H1 (cell line): ENCODE measurements around the gene RFX3. TPM values are rescaled to one million over a fixed set of nuclear protein-coding genes. Genes with fewer than 3 reads are reported as not detected.

ENCODE experiments used
- CTCF ChIA-PET: fragments of 300-600 bp; sonication (Branson Sonifier 250); formaldehyde crosslinking; loops from one replicate; lab custom pipeline; 2021; ENCODE audit not compliant: partially characterized antibody; lab: Charles Lee
- POLR2A ChIA-PET: fragments of 300-600 bp; sonication (Branson Sonifier 250); formaldehyde crosslinking; loops from one replicate; lab custom pipeline; 2021; ENCODE audit warnings: inconsistent platforms; ENCODE audit not compliant: partially characterized antibody; lab: Charles Lee
- DNase-seq, 2 experiments: peaks; one replicate each; pipeline versions ENCODE4 v3.0.0 to v3.0.0-alpha.2; 2010 to 2022; ENCODE audit warnings: low spot score in 2 of 2, low read depth in 1 of 2, mixed read lengths in 1 of 2
- FAIRE-seq: peaks from 2 replicates; lab custom pipeline; 2011; peaks lifted over from hg19 to GRCh38; lab: Jason Lieb, UNC
- H2AFZ ChIP-seq: 2 replicates; pipeline ENCODE4 v1.8.1; 2012; ENCODE audit warnings: low read length, inconsistent platforms
- H2AK5ac ChIP-seq: 2 replicates; pipeline ENCODE4 v1.6.1; 2013; ENCODE audit warnings: low read depth, low read length
- H2BK120ac ChIP-seq: replicated peaks from 2 replicates; pipeline ENCODE3; 2013; ENCODE audit warnings: low read depth, low read length, inconsistent platforms
- H2BK12ac ChIP-seq: 2 replicates; pipeline ENCODE4 v1.6.1; 2013; ENCODE audit warnings: low read depth, low read length
- H2BK15ac ChIP-seq: 2 replicates; pipeline ENCODE4 v1.6.1; 2013; ENCODE audit warnings: low read length
- H2BK20ac ChIP-seq: 2 replicates; pipeline ENCODE4 v1.6.1; 2013; ENCODE audit warnings: low read length
- H2BK5ac ChIP-seq: 2 replicates; pipeline ENCODE4 v1.6.1; 2013; ENCODE audit warnings: low read depth, low read length
- H3K14ac ChIP-seq: 2 replicates; pipeline ENCODE4 v1.6.1; 2013; ENCODE audit warnings: inconsistent platforms; ENCODE audit not compliant: insufficient read length
- H3K18ac ChIP-seq: 2 replicates; pipeline ENCODE4 v1.6.1; 2013; ENCODE audit warnings: low read length; ENCODE audit errors: extremely low read depth
- H3K23ac ChIP-seq: 2 replicates; pipeline ENCODE4 v1.6.1; 2013; ENCODE audit warnings: inconsistent platforms; ENCODE audit not compliant: insufficient read length
- H3K23me2 ChIP-seq: 2 replicates; pipeline ENCODE4 v1.6.1; 2013; ENCODE audit warnings: low read depth, low read length
- H3K27ac ChIP-seq: 2 replicates; pipeline ENCODE4 v1.6.1; 2011; ENCODE audit warnings: low read depth, low read length, inconsistent platforms
- H3K27me3 ChIP-seq, 4 experiments: replicated peaks in 1 of 4; 1 replicate in 1 of 4; 2 replicates in 3 of 4; pipeline versions ENCODE4 v1.6.1 to v1.8.1; 2011 to 2013; ENCODE audit warnings: low read length in 3 of 4, mild to moderate bottlenecking in 3 of 4, inconsistent platforms in 2 of 4, mixed read lengths in 2 of 4, moderate library complexity in 1 of 4; ENCODE audit not compliant: control insufficient read depth in 3 of 4, insufficient read depth in 3 of 4; ENCODE audit errors: extremely low read depth in 1 of 4
- H3K36me3 ChIP-seq, 4 experiments: 2 replicates each; pipeline versions ENCODE4 v1.6.1 to v1.8.1; 2011 to 2013; ENCODE audit warnings: mild to moderate bottlenecking in 4 of 4, low read length in 3 of 4, moderate library complexity in 2 of 4, control low read depth in 1 of 4, inconsistent platforms in 1 of 4; ENCODE audit not compliant: insufficient read depth in 4 of 4, control insufficient read depth in 2 of 4
- H3K4ac ChIP-seq: replicated peaks from 2 replicates; pipeline ENCODE3; 2013; ENCODE audit warnings: low read length, low read depth, mixed read lengths, inconsistent platforms; ENCODE audit not compliant: insufficient read length
- H3K4me1 ChIP-seq, 4 experiments: replicated peaks in 1 of 4; 1 replicate in 1 of 4; 2 replicates in 3 of 4; pipeline versions ENCODE4 v1.6.1 to v1.8.1; 2011 to 2013; ENCODE audit warnings: low read length in 3 of 4, inconsistent platforms in 2 of 4, mixed read lengths in 1 of 4; ENCODE audit not compliant: insufficient read depth in 4 of 4, control insufficient read depth in 3 of 4
- H3K4me2 ChIP-seq, 2 experiments: 2 replicates each; pipeline versions ENCODE4 v1.6.1 to v1.8.1; 2011 to 2013; ENCODE audit warnings: low read depth in 2 of 2, low read length in 2 of 2, control low read depth in 1 of 2, inconsistent platforms in 1 of 2, mild to moderate bottlenecking in 1 of 2; ENCODE audit not compliant: insufficient read depth in 1 of 2
- H3K4me3 ChIP-seq, 4 experiments: fragments of 200-600, 300-600 bp in 1 of 4; sonication (generic), shearing (Covaris generic), sonication (Bioruptor Twin) in 1 of 4; 2 replicates each; pipeline versions ENCODE4 v1.5.1 to v1.8.1; 2011 to 2016; ENCODE audit warnings: low read length in 4 of 4, low read depth in 3 of 4, control low read depth in 2 of 4, inconsistent platforms in 2 of 4, mild to moderate bottlenecking in 2 of 4, mixed read lengths in 1 of 4, moderate library complexity in 1 of 4; ENCODE audit not compliant: insufficient read depth in 2 of 4; ENCODE audit errors: extremely low read depth in 1 of 4
- H3K56ac ChIP-seq: replicated peaks from 2 replicates; pipeline ENCODE3; 2013; ENCODE audit warnings: low read depth, mild to moderate bottlenecking, mixed read lengths, low read length, inconsistent platforms; ENCODE audit not compliant: insufficient read length
- H3K79me1 ChIP-seq: 2 replicates; pipeline ENCODE4 v1.6.1; 2013; ENCODE audit warnings: low read depth, low read length, control low read depth
- H3K79me2 ChIP-seq, 2 experiments: 2 replicates each; pipeline versions ENCODE4 v1.6.1 to v1.8.1; 2012 to 2013; ENCODE audit warnings: low read length in 2 of 2, mild to moderate bottlenecking in 2 of 2, inconsistent platforms in 1 of 2; ENCODE audit not compliant: insufficient read depth in 2 of 2, control insufficient read depth in 1 of 2
- H3K9ac ChIP-seq, 4 experiments: replicated peaks in 1 of 4; 1 replicate in 1 of 4; 2 replicates in 3 of 4; pipeline versions ENCODE4 v1.6.1 to v1.8.1; 2011 to 2013; ENCODE audit warnings: low read depth in 3 of 4, low read length in 3 of 4, control low read depth in 2 of 4, mild to moderate bottlenecking in 2 of 4, moderate library complexity in 2 of 4, inconsistent platforms in 1 of 4; ENCODE audit errors: extremely low read depth in 1 of 4
- H3K9me3 ChIP-seq, 2 experiments: 2 replicates each; pipeline versions ENCODE4 v1.6.1 to v1.8.1; 2012 to 2013; ENCODE audit warnings: mild to moderate bottlenecking in 2 of 2, moderate library complexity in 2 of 2, control low read depth in 1 of 2, inconsistent platforms in 1 of 2, low read depth in 1 of 2, low read length in 1 of 2, mixed read lengths in 1 of 2; ENCODE audit not compliant: insufficient read depth in 2 of 2
- H4K20me1 ChIP-seq, 2 experiments: replicated peaks in 1 of 2; 2 replicates each; pipeline versions ENCODE3 to v1.8.1; 2011 to 2013; ENCODE audit warnings: inconsistent platforms in 2 of 2, low read length in 2 of 2, mild to moderate bottlenecking in 1 of 2; ENCODE audit not compliant: insufficient read depth in 2 of 2, control insufficient read depth in 1 of 2
- H4K5ac ChIP-seq: 2 replicates; pipeline ENCODE4 v1.6.1; 2013; ENCODE audit warnings: low read length, low read depth, mixed read lengths, inconsistent platforms; ENCODE audit not compliant: insufficient read length
- H4K8ac ChIP-seq: 2 replicates; pipeline ENCODE4 v1.8.0; 2013; ENCODE audit warnings: mild to moderate bottlenecking, moderate library complexity, low read length, inconsistent platforms; ENCODE audit not compliant: insufficient read depth; ENCODE audit errors: extremely low read depth
- H4K91ac ChIP-seq: replicated peaks from 2 replicates; pipeline ENCODE3; 2013; ENCODE audit warnings: low read length, mixed read lengths, inconsistent platforms; ENCODE audit not compliant: insufficient read length
- ASH2L ChIP-seq: fragments of 200-600, 300-600 bp; sonication (generic); IDR thresholded peaks from one replicate; pipeline ENCODE4 v1.7.1; 2017; ENCODE audit warnings: low read length
- BRCA1 ChIP-seq: IDR thresholded peaks from 2 replicates; pipeline ENCODE4 v1.6.1; 2012; ENCODE audit warnings: low read depth, low read length, improper control_type of control experiment
- CTBP2 ChIP-seq: IDR thresholded peaks from 2 replicates; pipeline ENCODE4 v1.7.0; 2011; ENCODE audit warnings: borderline replicate concordance, mild to moderate bottlenecking, moderate library complexity, mixed read lengths, low read length; ENCODE audit not compliant: insufficient read depth, insufficient read length
- EP300 ChIP-seq, 2 experiments: IDR thresholded peaks; 1 replicate in 1 of 2; 2 replicates in 1 of 2; pipeline ENCODE4 v1.6.1; 2011 to 2012; ENCODE audit warnings: low read depth in 2 of 2, low read length in 2 of 2, mild to moderate bottlenecking in 2 of 2, borderline replicate concordance in 1 of 2, inconsistent platforms in 1 of 2, moderate library complexity in 1 of 2
- SP1 ChIP-seq: IDR thresholded peaks from 2 replicates; pipeline ENCODE4 v1.6.1; 2011; ENCODE audit warnings: low read depth, low read length
- SP2 ChIP-seq: IDR thresholded peaks from 2 replicates; pipeline ENCODE4 v1.6.1; 2012; ENCODE audit warnings: mild to moderate bottlenecking, low read length, inconsistent platforms
- YY1 ChIP-seq: IDR thresholded peaks from 2 replicates; pipeline ENCODE4 v1.6.1; 2011; ENCODE audit warnings: low read depth, mild to moderate bottlenecking, low read length
- WGBS, 2 experiments: shearing (Covaris generic) in 1 of 2; methylation state at CpG; one replicate each; pipeline versions ENCODE4 v1.1.6 to v1.1.7; 2013 to 2015; ENCODE audit warnings: low lambda C conversion rate in 2 of 2, mixed read lengths in 2 of 2, inconsistent platforms in 1 of 2, low coverage in 1 of 2, missing lambda C conversion rate in 1 of 2; ENCODE audit not compliant: insufficient replicate concordance in 2 of 2, insufficient coverage in 1 of 2, insufficient read length in 1 of 2; ENCODE audit errors: extremely low coverage in 1 of 2, missing lambda C conversion rate in 1 of 2; 5-methylcytosine and 5-hydroxymethylcytosine counted together
- polyA plus RNA-seq, 7 experiments: library from polyadenylated mRNA; depleted of rRNA in 3 of 7; stranded (reverse) in 5 of 7; unstranded in 2 of 7; fragments of >200 nt in 5 of 7; fragments of 200-250 nt in 2 of 7; gene quantifications; 1 replicate in 5 of 7; 2 replicates in 1 of 7; 4 replicates in 1 of 7; pipeline versions ENCODE4 v1.2.1 to v1.2.3, GENCODE V29; 2011 to 2013; ENCODE audit warnings: missing spikeins in 2 of 7, mixed read lengths in 2 of 7
- total RNA-seq: library from RNA; stranded (reverse); fragmentation: NEBNext Ultra II Directional; extraction: Animal tissue kit (Norgen Biotek cat#: 25700); gene quantifications from 2 replicates; pipeline ENCODE4 v1.2.1, GENCODE V29; 2021

Gene RFX3
- total and polyA plus RNA-seq, 2 of the 8 experiments (the other 6 are each of a cell fraction or from before 2014, with no cell fraction given) = 4.9 to 22.6 TPM

DNA sequence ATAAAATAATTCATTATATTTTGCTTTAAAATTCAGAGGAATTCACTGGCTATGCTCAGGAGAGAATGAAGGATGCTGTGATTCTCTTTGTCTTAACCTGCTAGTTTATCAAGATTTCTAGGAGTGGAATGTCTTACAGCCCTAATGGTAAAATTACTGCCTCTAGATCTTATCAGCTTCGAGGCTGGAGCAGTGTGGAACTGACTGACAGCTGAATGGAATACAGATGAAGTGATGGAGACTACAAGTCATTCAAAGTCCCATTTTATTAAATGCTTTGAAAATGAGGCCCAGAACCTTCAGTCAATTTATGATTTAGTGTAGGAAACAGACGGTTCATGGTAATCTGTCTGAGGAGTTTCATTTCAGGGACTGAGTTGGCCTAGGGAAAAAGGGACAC, 202.1 kb downstream of the RFX3 start:
- DNase-seq (no peak), FAIRE-seq (no peak)
- no peak overlapping the region for H2AK5ac ChIP-seq
- no peak overlapping the region for H2BK120ac ChIP-seq
- no peaks in the 10 kb centered on the region for H3K23me2 ChIP-seq
- no peaks in the 10 kb centered on the region for H4K20me1 ChIP-seq
- no peaks in the 10 kb centered on the region for H3K4me1 ChIP-seq
- no peaks in the 10 kb centered on the region for H3K36me3 ChIP-seq
- H3K4me2 ChIP-seq = no peak overlapping the region
- H2BK12ac ChIP-seq = no peak overlapping the region
- no peak overlapping the region for H3K27ac ChIP-seq
- H4K5ac ChIP-seq = no peak overlapping the region
- ChIA-PET CTCF (interaction anchor here (0.8 to 1.4 kb wide), 2 partner anchors 118 to 144 kb away, joined by 3 to 4 read pairs; no protein-coding TSS in a partner anchor), POLR2A (no interaction called here)
- no peak overlapping the region for H2BK20ac ChIP-seq
- H2AFZ ChIP-seq = no peak overlapping the region
- H2BK5ac ChIP-seq = no peak overlapping the region
- H3K9me3 ChIP-seq = no peaks in the 10 kb centered on the region
- H3K18ac ChIP-seq = no peak overlapping the region
- TF ChIP-seq YY1 (no peak), SP1 (no peak), CTBP2 (no peak), EP300 (IDR thresholded peaks at IDR 0.05; ENCODE audit: borderline replicate concordance in 1 of 2, low read depth in 2 of 2, low read length in 2 of 2) (no peak), BRCA1 (no peak), ASH2L (no peak), SP2 (no peak)
- H4K8ac ChIP-seq = no peak overlapping the region
- no peak overlapping the region for H3K14ac ChIP-seq
- H3K79me2 ChIP-seq = no peaks in the 10 kb centered on the region
- H3K9ac ChIP-seq = no peak overlapping the region
- H2BK15ac ChIP-seq = no peak overlapping the region
- no peak overlapping the region for H4K91ac ChIP-seq
- H3K4ac ChIP-seq = no peak overlapping the region
- no peaks in the 10 kb centered on the region for H3K79me1 ChIP-seq
- 88% methylated on average over 2 of the region's 2 CpGs; no CpG with 5 or more reads in 1 of the 2 experiments for WGBS, 2 experiments
- H3K23ac ChIP-seq = no peak overlapping the region
- H3K4me3 ChIP-seq = no peak overlapping the region
- H3K56ac ChIP-seq = no peak overlapping the region
- H3K27me3 ChIP-seq = no peaks in the 10 kb centered on the region
